Trophoblast cell (in vitro differentiated cells and primary cell): Measurements from ENCODE around the gene SPATA31C2.
A peak's percentile ranks its signal among the peaks of the same experiment; 100 is the strongest.

Experiments used
- DNase-seq, 2 donors: peaks; one replicate each; pipeline ENCODE4 v3.0.0-alpha.2; 2016
- H2AFZ ChIP-seq: 2 replicates; pipeline ENCODE4 v1.6.1; 2013; ENCODE audit warnings: low read length, moderate library complexity, mild to moderate bottlenecking; ENCODE audit not compliant: insufficient read depth, poor library complexity
- H2AK5ac ChIP-seq: 2 replicates; pipeline ENCODE4 v1.6.1; 2013; ENCODE audit warnings: mild to moderate bottlenecking, low read length
- H2BK120ac ChIP-seq: 2 replicates; pipeline ENCODE4 v1.6.1; 2013; ENCODE audit warnings: low read length, mild to moderate bottlenecking, moderate library complexity; ENCODE audit not compliant: insufficient read depth, poor library complexity
- H2BK12ac ChIP-seq: 2 replicates; pipeline ENCODE4 v1.6.1; 2013; ENCODE audit warnings: mild to moderate bottlenecking, low read length, moderate library complexity
- H2BK5ac ChIP-seq: 2 replicates; pipeline ENCODE4 v1.6.1; 2013; ENCODE audit warnings: low read length, low read depth, moderate library complexity, mild to moderate bottlenecking; ENCODE audit not compliant: poor library complexity
- H3K14ac ChIP-seq: 2 replicates; pipeline ENCODE4 v1.6.1; 2013; ENCODE audit warnings: mild to moderate bottlenecking, low read length
- H3K18ac ChIP-seq: 2 replicates; pipeline ENCODE4 v1.6.1; 2013; ENCODE audit warnings: mild to moderate bottlenecking, low read length
- H3K23ac ChIP-seq: 2 replicates; pipeline ENCODE4 v1.6.1; 2013; ENCODE audit warnings: low read length
- H3K27ac ChIP-seq: 2 replicates; pipeline ENCODE4 v1.5.1; 2013; ENCODE audit warnings: low read depth, mild to moderate bottlenecking, inconsistent platforms, low read length, moderate library complexity
- H3K27me3 ChIP-seq: 2 replicates; pipeline ENCODE4 v1.6.1; 2013; ENCODE audit warnings: inconsistent platforms, mild to moderate bottlenecking, low read length, moderate library complexity; ENCODE audit not compliant: insufficient read depth
- H3K36me3 ChIP-seq, 2 experiments: 1 replicate in 1 of 2; 2 replicates in 1 of 2; pipeline ENCODE4 v1.6.1; 2013; ENCODE audit warnings: low read length in 2 of 2, mild to moderate bottlenecking in 2 of 2, moderate library complexity in 1 of 2; ENCODE audit not compliant: insufficient read depth in 2 of 2, control insufficient read depth in 1 of 2
- H3K4ac ChIP-seq: 2 replicates; pipeline ENCODE4 v1.6.1; 2013; ENCODE audit warnings: low read depth, mild to moderate bottlenecking, low read length, moderate library complexity
- H3K4me1 ChIP-seq, 2 experiments: 1 replicate in 1 of 2; 2 replicates in 1 of 2; pipeline ENCODE4 v1.6.1; 2013; ENCODE audit warnings: low read length in 2 of 2, mild to moderate bottlenecking in 2 of 2, moderate library complexity in 1 of 2; ENCODE audit not compliant: insufficient read depth in 2 of 2, control insufficient read depth in 1 of 2
- H3K4me2 ChIP-seq: 2 replicates; pipeline ENCODE4 v1.6.1; 2013; ENCODE audit warnings: inconsistent platforms, mild to moderate bottlenecking, low read length, moderate library complexity
- H3K4me3 ChIP-seq: 2 replicates; pipeline ENCODE4 v1.5.1; 2013; ENCODE audit warnings: mild to moderate bottlenecking, low read depth, low read length, inconsistent platforms
- H3K79me1 ChIP-seq: one replicate; pipeline ENCODE4 v1.6.1; 2013; ENCODE audit warnings: low read length
- H3K79me2 ChIP-seq: 2 replicates; pipeline ENCODE4 v1.6.1; 2013; ENCODE audit warnings: low read length, mild to moderate bottlenecking; ENCODE audit not compliant: control insufficient read depth, insufficient read depth, poor library complexity
- H3K9ac ChIP-seq: 2 replicates; pipeline ENCODE4 v1.6.1; 2013; ENCODE audit warnings: mild to moderate bottlenecking, low read length
- H3K9me3 ChIP-seq: 2 replicates; pipeline ENCODE4 v1.6.1; 2013; ENCODE audit warnings: low read depth, mild to moderate bottlenecking, control low read depth, inconsistent platforms, low read length; ENCODE audit not compliant: insufficient read depth
- H4K12ac ChIP-seq: 2 replicates; pipeline ENCODE4 v1.6.1; 2013; ENCODE audit warnings: low read depth, mild to moderate bottlenecking, low read length, moderate library complexity
- H4K8ac ChIP-seq: 2 replicates; pipeline ENCODE4 v1.6.1; 2013; ENCODE audit warnings: low read depth, mild to moderate bottlenecking, low read length, moderate library complexity
- H4K91ac ChIP-seq: one replicate; pipeline ENCODE4 v1.6.1; 2013; ENCODE audit warnings: low read depth, mild to moderate bottlenecking, low read length, moderate library complexity
- WGBS: extraction: QIAGEN DNeasy Blood & Tissue Kit; methylation state at CpG from one replicate; pipeline ENCODE4 v1.1.7; 2013; ENCODE audit warnings: missing lambda C conversion rate; ENCODE audit not compliant: insufficient read length, insufficient coverage; ENCODE audit errors: extremely low coverage; 5-methylcytosine and 5-hydroxymethylcytosine counted together

Gene SPATA31C2

GRCh38 chr9:88178641-88179040, 40.4 kb upstream of the SPATA31C2 start:
- Histone ChIP-seq H4K12ac (no peak overlapping the region), H4K91ac (no peak overlapping the region), H3K9me3 (no peaks in the 10 kb centered on the region), H3K4ac (no peak overlapping the region), H2AFZ (no peak overlapping the region), H3K18ac (no peak overlapping the region), H2BK5ac (no peak overlapping the region), H3K9ac (no peak overlapping the region), H3K79me1 (no peaks in the 10 kb centered on the region), H3K4me2 (no peak overlapping the region), H3K79me2 (no peaks in the 10 kb centered on the region), H4K8ac (no peak overlapping the region), H3K27ac (no peak overlapping the region), H3K14ac (no peak overlapping the region), H2AK5ac (no peak overlapping the region), H3K36me3 (no peaks in the 10 kb centered on the region), H2BK120ac (no peak overlapping the region), H3K23ac (no peak overlapping the region), H3K4me1 (no peaks in the 10 kb centered on the region), H3K4me3 (peak overlapping the region; percentile 54), H2BK12ac (no peak overlapping the region), H3K27me3 (no peaks in the 10 kb centered on the region)
- no CpG with 5 or more reads among the region's 6 CpGs for WGBS
- no peak for DNase-seq

DNA sequence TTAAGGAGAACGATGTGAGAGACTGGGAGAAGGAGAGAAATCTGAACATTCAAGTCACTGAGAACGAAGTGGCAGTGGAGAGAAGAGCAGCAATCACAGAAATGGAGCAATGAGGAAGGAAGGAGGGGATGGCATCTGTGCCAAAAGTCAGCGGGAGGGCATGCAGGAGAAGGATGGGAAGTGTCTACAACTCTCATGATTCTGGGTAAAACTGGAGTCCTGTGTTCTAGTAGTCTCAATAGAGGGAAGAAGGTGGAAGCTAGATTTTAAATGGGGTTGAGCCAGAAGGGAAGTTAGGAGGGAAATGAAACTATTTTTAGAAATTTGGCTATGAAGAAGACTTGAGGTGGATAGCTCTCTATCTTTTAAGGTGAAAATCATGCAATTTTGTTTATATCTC, 39.1 kb upstream of the SPATA31C2 start:
- H2AK5ac ChIP-seq, result no peak overlapping the region
- no peak overlapping the region for H4K91ac ChIP-seq
- H3K18ac ChIP-seq, result no peak overlapping the region
- no CpG with 5 or more reads among the region's 3 CpGs for WGBS
- H4K8ac ChIP-seq, result no peak overlapping the region
- no peaks in the 10 kb centered on the region for H3K36me3 ChIP-seq
- H3K79me1 ChIP-seq, result no peaks in the 10 kb centered on the region
- no peak for DNase-seq
- no peak overlapping the region for H4K12ac ChIP-seq
- H3K27me3 ChIP-seq, result no peaks in the 10 kb centered on the region
- no peak overlapping the region for H3K9ac ChIP-seq
- no peak overlapping the region for H3K4me2 ChIP-seq
- H3K23ac ChIP-seq, result no peak overlapping the region
- no peak overlapping the region for H3K27ac ChIP-seq
- H2BK12ac ChIP-seq, result no peak overlapping the region
- no peak overlapping the region for H2AFZ ChIP-seq
- H3K9me3 ChIP-seq, result no peaks in the 10 kb centered on the region
- H2BK120ac ChIP-seq, result no peak overlapping the region
- no peaks in the 10 kb centered on the region for H3K4me1 ChIP-seq
- H3K79me2 ChIP-seq, result no peaks in the 10 kb centered on the region
- no peak overlapping the region for H3K14ac ChIP-seq
- H2BK5ac ChIP-seq, result no peak overlapping the region
- no peak overlapping the region for H3K4me3 ChIP-seq
- no peak overlapping the region for H3K4ac ChIP-seq

- Histone ChIP-seq H3K9me3 (no peaks in the 10 kb centered on the region), H3K14ac (no peak overlapping the region), H3K36me3 (no peaks in the 10 kb centered on the region), H2BK5ac (no peak overlapping the region), H3K27ac (no peak overlapping the region), H3K79me1 (no peaks in the 10 kb centered on the region), H3K18ac (no peak overlapping the region), H2BK120ac (no peak overlapping the region), H3K4ac (no peak overlapping the region), H3K27me3 (no peaks in the 10 kb centered on the region), H4K12ac (no peak overlapping the region), H3K4me2 (no peak overlapping the region), H2AK5ac (no peak overlapping the region), H3K9ac (no peak overlapping the region), H3K4me1 (no peaks in the 10 kb centered on the region), H3K79me2 (no peaks in the 10 kb centered on the region), H2AFZ (no peak overlapping the region), H4K91ac (no peak overlapping the region), H3K23ac (no peak overlapping the region), H2BK12ac (no peak overlapping the region), H4K8ac (no peak overlapping the region), H3K4me3 (no peak overlapping the region)
- peak in 1 of 2 donors; percentile 10 for DNase-seq
- no CpG with 5 or more reads among the region's 4 CpGs for WGBS
Measured at GRCh38 chr9:88174324-88174723, 36.0 kb upstream of the SPATA31C2 start.

- no peak overlapping the region for H4K8ac ChIP-seq
- no peak overlapping the region for H3K4me2 ChIP-seq
- no peak overlapping the region for H3K14ac ChIP-seq
- peak; percentile 65 to 80 for DNase-seq
- no peak overlapping the region for H2AK5ac ChIP-seq
- no peak overlapping the region for H2BK12ac ChIP-seq
- H3K79me1 ChIP-seq, result no peaks in the 10 kb centered on the region
- H3K9me3 ChIP-seq, result no peaks in the 10 kb centered on the region
- WGBS, result no CpG with 5 or more reads among the region's 10 CpGs
- no peak overlapping the region for H3K9ac ChIP-seq
- no peak overlapping the region for H3K4me3 ChIP-seq
- no peak overlapping the region for H2BK120ac ChIP-seq
- H3K27me3 ChIP-seq, result no peaks in the 10 kb centered on the region
- no peak overlapping the region for H4K91ac ChIP-seq
- no peak overlapping the region for H3K4ac ChIP-seq
- no peak overlapping the region for H2AFZ ChIP-seq
- no peaks in the 10 kb centered on the region for H3K36me3 ChIP-seq
- no peaks in the 10 kb centered on the region for H3K4me1 ChIP-seq
- no peak overlapping the region for H3K27ac ChIP-seq
- no peak overlapping the region for H2BK5ac ChIP-seq
- no peaks in the 10 kb centered on the region for H3K79me2 ChIP-seq
- no peak overlapping the region for H3K18ac ChIP-seq
- H3K23ac ChIP-seq, result no peak overlapping the region
- H4K12ac ChIP-seq, result no peak overlapping the region
Measured at GRCh38 chr9:88173378-88173999, 35.2 kb upstream of the SPATA31C2 start.
